Prostate gland (tissue), 2 donors: ENCODE data around the gene STAB2. TPM values are rescaled to one million over a fixed set of nuclear protein-coding genes. Genes with fewer than 3 reads are reported as not detected.

Experiments used
- DNase-seq: peaks from one replicate; pipeline ENCODE4 v3.0.0-alpha.2; 2019; ENCODE audit warnings: low spot score
- H3K27ac ChIP-seq, 2 donors: fragments of 200-600 bp; sonication (generic); 2 replicates each; pipeline ENCODE4 v1.5.1; 2017 to 2019
- H3K27me3 ChIP-seq: fragments of 200-600 bp; sonication (generic); replicated peaks from 2 replicates; pipeline ENCODE4 v1.5.1; 2019; ENCODE audit not compliant: insufficient read depth
- H3K36me3 ChIP-seq, 2 donors: fragments of 200-600 bp; sonication (generic); 1 replicate in 1 of 2; 2 replicates in 1 of 2; pipeline versions ENCODE4 v1.5.1 to v1.8.1; 2017 to 2019
- H3K4me1 ChIP-seq: fragments of 200-600 bp; sonication (generic); replicated peaks from 2 replicates; pipeline ENCODE4 v1.5.1; 2019
- H3K4me3 ChIP-seq, 2 donors: fragments of 200-600 bp; sonication (generic); 2 replicates each; pipeline ENCODE4 v1.5.1; 2017 to 2019
- H3K9me3 ChIP-seq: fragments of 200-600 bp; sonication (generic); 2 replicates; pipeline ENCODE4 v1.5.1; 2017
- CTCF ChIP-seq, 4 experiments: fragments of 200-600 bp in 2 of 4; fragments of 450-650 bp in 2 of 4; sonication (generic) in 2 of 4; IDR thresholded peaks; 1 replicate in 3 of 4; 2 replicates in 1 of 4; pipeline ENCODE4 v1.5.1; 2016 to 2019; ENCODE audit warnings: antibody characterized with exemption in 4 of 4, mild to moderate bottlenecking in 2 of 4, moderate library complexity in 2 of 4
- POLR2A ChIP-seq: fragments of 450-650 bp; IDR thresholded peaks from one replicate; pipeline ENCODE4 v1.6.1; 2016; ENCODE audit warnings: antibody characterized with exemption, mild to moderate bottlenecking
- POLR2AphosphoS5 ChIP-seq: sonication (generic); formaldehyde crosslinking; IDR thresholded peaks from one replicate; pipeline ENCODE4 v1.6.1; 2017; ENCODE audit warnings: antibody characterized with exemption
- WGBS: methylation state at CpG from one replicate; pipeline ENCODE4 v1.1.5; 2018; 5-methylcytosine and 5-hydroxymethylcytosine counted together
- intact Hi-C: fragments of 100-400 bp; cut with DNase I; formaldehyde crosslinking; loops from one replicate; pipeline ENCODE4 v1.14.2; 2022
- total RNA-seq, 2 donors: library from RNA; depleted of rRNA; stranded (reverse); fragments of >200 nt; gene quantifications; one replicate each; pipeline ENCODE4 v1.1.0, GENCODE V29; 2016

STAB2 gene
- total RNA-seq, 2 donors from 2014 or later: 0.62 TPM; not detected in 1

GRCh38 chr12:103657331-103657730 lies 70.3 kb downstream of the STAB2 start:
- H3K4me3 ChIP-seq: no peak overlapping the region
- H3K27ac ChIP-seq: no peak overlapping the region
- 8% methylated on average over 2 of the region's 2 CpGs for WGBS
- H3K36me3 ChIP-seq: no peaks in the 10 kb centered on the region
- TF ChIP-seq POLR2A (no peak), CTCF (IDR thresholded peaks at IDR 0.05) (no peak), POLR2AphosphoS5 (no peak)
- no peak for DNase-seq
- no peaks in the 10 kb centered on the region for H3K4me1 ChIP-seq
- H3K9me3 ChIP-seq: no peaks in the 10 kb centered on the region
- intact Hi-C loops: no loop called here
- H3K27me3 ChIP-seq: no peaks in the 10 kb centered on the region

- Histone ChIP-seq H3K4me3 (no peak overlapping the region), H3K27me3 (no peaks in the 10 kb centered on the region), H3K27ac (no peak overlapping the region), H3K9me3 (no peaks in the 10 kb centered on the region), H3K36me3 (no peaks in the 10 kb centered on the region), H3K4me1 (no peaks in the 10 kb centered on the region)
- intact Hi-C loops: no loop called here
- 79% methylated on average over 2 of the region's 2 CpGs for WGBS
- TF ChIP-seq POLR2A (no peak), POLR2AphosphoS5 (no peak), CTCF (IDR thresholded peaks at IDR 0.05) (no peak)
- DNase-seq: no peak
These were observed 77.6 kb downstream of the STAB2 start for GRCh38 chr12:103664626-103665025.

- intact Hi-C loops: no loop called here
- TF ChIP-seq CTCF (IDR thresholded peaks at IDR 0.05) (no peak), POLR2AphosphoS5 (no peak), POLR2A (no peak)
- Histone ChIP-seq H3K4me3 (no peak overlapping the region), H3K27me3 (no peaks in the 10 kb centered on the region), H3K36me3 (no peaks in the 10 kb centered on the region), H3K27ac (no peak overlapping the region), H3K4me1 (no peaks in the 10 kb centered on the region), H3K9me3 (no peaks in the 10 kb centered on the region)
- 40% methylated on average over 5 of the region's 5 CpGs for WGBS
- no peak for DNase-seq
These were observed 78.9 kb downstream of the STAB2 start for GRCh38 chr12:103665971-103666370.

GRCh38 chr12:103667125-103667524 lies 80.1 kb downstream of the STAB2 start:
- Histone ChIP-seq H3K36me3 (no peaks in the 10 kb centered on the region), H3K4me3 (no peak overlapping the region), H3K9me3 (no peaks in the 10 kb centered on the region), H3K27ac (no peak overlapping the region), H3K27me3 (no peaks in the 10 kb centered on the region), H3K4me1 (no peaks in the 10 kb centered on the region)
- WGBS: 33% methylated on average over 2 of the region's 2 CpGs
- intact Hi-C loops: no loop called here
- TF ChIP-seq CTCF (IDR thresholded peaks at IDR 0.05): no peak
- TF ChIP-seq POLR2A: no peak
- TF ChIP-seq POLR2AphosphoS5: no peak
- no peak for DNase-seq

- 95% methylated on average over 8 of the region's 8 CpGs for WGBS
- no peak overlapping the region for H3K4me3 ChIP-seq
- H3K9me3 ChIP-seq: no peaks in the 10 kb centered on the region
- no peaks in the 10 kb centered on the region for H3K36me3 ChIP-seq
- TF ChIP-seq POLR2A (no peak), CTCF (IDR thresholded peaks at IDR 0.05) (no peak), POLR2AphosphoS5 (no peak)
- intact Hi-C loops: no loop called here
- no peak for DNase-seq
- no peaks in the 10 kb centered on the region for H3K4me1 ChIP-seq
- no peaks in the 10 kb centered on the region for H3K27me3 ChIP-seq
- no peak overlapping the region for H3K27ac ChIP-seq
These were observed 81.4 kb downstream of the STAB2 start for GRCh38 chr12:103668520-103668919.
